Measurements from ENCODE around the gene TRIM8.

Gene TRIM8

GRCh38 chr10:102599565-102600327 is 44.5 kb upstream of the TRIM8 start:
- Histone ChIP-seq H3K27ac (ENCODE audit: low read depth, low read length, poor library complexity, severe bottlenecking) (no peak overlapping the region), H3K4me3 (ENCODE audit: low read depth, low read length, poor library complexity, severe bottlenecking) (no peak overlapping the region), H4K20me1 (ENCODE audit: insufficient read depth, low read length) (no peaks in the 10 kb centered on the region), H3K27me3 (ENCODE audit: insufficient read depth, low read length) (no peaks in the 10 kb centered on the region), H3K4me1 (ENCODE audit: insufficient read depth, low read length, severe bottlenecking) (no peaks in the 10 kb centered on the region), H3F3A (ENCODE audit: insufficient read depth, low read length) (no peaks in the 10 kb centered on the region), H3K9me2 (ENCODE audit: low read depth, low read length) (no peaks in the 10 kb centered on the region), H3K4me2 (ENCODE audit: low read length) (no peak overlapping the region), H2AFZ (ENCODE audit: low read length) (no peak overlapping the region), H3K9ac (ENCODE audit: low read length) (no peak overlapping the region), H3K79me2 (ENCODE audit: insufficient read depth, low read length) (no peaks in the 10 kb centered on the region), H3K9me3 (ENCODE audit: low read length) (no peaks in the 10 kb centered on the region), H3K36me3 (ENCODE audit: insufficient read depth, low read length) (no peaks in the 10 kb centered on the region)
- TF ChIP-seq CTCF (IDR thresholded peaks at IDR 0.05; ENCODE audit: low read length), result no peak
- TF ChIP-seq EZH2 (IDR thresholded peaks at IDR 0.05; ENCODE audit: borderline replicate concordance, low read length), result no peak

GRCh38 chr10:102600816-102601215 is 43.5 kb upstream of the TRIM8 start:
- H2AFZ ChIP-seq (ENCODE audit: low read length), result no peak overlapping the region
- TF ChIP-seq CTCF (IDR thresholded peaks at IDR 0.05; ENCODE audit: low read length) (no peak), EZH2 (IDR thresholded peaks at IDR 0.05; ENCODE audit: borderline replicate concordance, low read length) (no peak)
- H3K36me3 ChIP-seq (ENCODE audit: insufficient read depth, low read length), result no peaks in the 10 kb centered on the region
- no peak overlapping the region for H3K4me2 ChIP-seq (ENCODE audit: low read length)
- no peaks in the 10 kb centered on the region for H4K20me1 ChIP-seq (ENCODE audit: insufficient read depth, low read length)
- H3K9ac ChIP-seq (ENCODE audit: low read length), result no peak overlapping the region
- H3K9me3 ChIP-seq (ENCODE audit: low read length), result no peaks in the 10 kb centered on the region
- H3K27ac ChIP-seq (ENCODE audit: low read depth, low read length, poor library complexity, severe bottlenecking), result no peak overlapping the region
- H3K4me1 ChIP-seq (ENCODE audit: insufficient read depth, low read length, severe bottlenecking), result no peaks in the 10 kb centered on the region
- H3K79me2 ChIP-seq (ENCODE audit: insufficient read depth, low read length), result no peaks in the 10 kb centered on the region
- H3K4me3 ChIP-seq (ENCODE audit: low read depth, low read length, poor library complexity, severe bottlenecking), result no peak overlapping the region
- no peaks in the 10 kb centered on the region for H3K9me2 ChIP-seq (ENCODE audit: low read depth, low read length)
- H3F3A ChIP-seq (ENCODE audit: insufficient read depth, low read length), result no peaks in the 10 kb centered on the region
- H3K27me3 ChIP-seq (ENCODE audit: insufficient read depth, low read length), result no peaks in the 10 kb centered on the region

- TF ChIP-seq CTCF (IDR thresholded peaks at IDR 0.05; ENCODE audit: low read length) (no peak), EZH2 (IDR thresholded peaks at IDR 0.05; ENCODE audit: borderline replicate concordance, low read length) (no peak)
- H3K36me3 ChIP-seq (ENCODE audit: insufficient read depth, low read length), result no peaks in the 10 kb centered on the region
- no peaks in the 10 kb centered on the region for H3K79me2 ChIP-seq (ENCODE audit: insufficient read depth, low read length)
- H3K4me1 ChIP-seq (ENCODE audit: insufficient read depth, low read length, severe bottlenecking), result no peaks in the 10 kb centered on the region
- H3K9me2 ChIP-seq (ENCODE audit: low read depth, low read length), result no peaks in the 10 kb centered on the region
- H3K27ac ChIP-seq (ENCODE audit: low read depth, low read length, poor library complexity, severe bottlenecking), result no peak overlapping the region
- H3K4me3 ChIP-seq (ENCODE audit: low read depth, low read length, poor library complexity, severe bottlenecking), result no peak overlapping the region
- H3F3A ChIP-seq (ENCODE audit: insufficient read depth, low read length), result no peaks in the 10 kb centered on the region
- H2AFZ ChIP-seq (ENCODE audit: low read length), result no peak overlapping the region
- no peaks in the 10 kb centered on the region for H3K27me3 ChIP-seq (ENCODE audit: insufficient read depth, low read length)
- no peaks in the 10 kb centered on the region for H3K9me3 ChIP-seq (ENCODE audit: low read length)
- H3K9ac ChIP-seq (ENCODE audit: low read length), result no peak overlapping the region
- H3K4me2 ChIP-seq (ENCODE audit: low read length), result no peak overlapping the region
- H4K20me1 ChIP-seq (ENCODE audit: insufficient read depth, low read length), result no peaks in the 10 kb centered on the region
Observed at GRCh38 chr10:102601639-102602038, 42.6 kb upstream of the TRIM8 start.
